HepG2 (cell line): ENCODE measurements around the gene ADGRL3. TPM values are rescaled to one million over a fixed set of nuclear protein-coding genes. Genes with fewer than 3 reads are reported as not detected.

Experiments used
- ATAC-seq: fragments of 200-7000 bp; cut with Tn5 transposase; 3 replicates; pipeline ENCODE4 v1.9.1; 2020; ENCODE audit warnings: mild to moderate bottlenecking, moderate library complexity
- BruUV-seq: library from RNA; stranded (reverse); fragments of 400-500 nt; replicated peaks from 2 replicates; lab custom pipeline; 2021; lab: Mats Ljungman, UMichigan
- CTCF ChIA-PET: fragments of 300-600 bp; formaldehyde crosslinking; extraction: SDS; loops from one replicate; lab custom pipeline; 2021; ENCODE audit warnings: low total read pairs, inconsistent platforms, low intra/inter-chr PET ratio; lab: Yijun Ruan, JAX
- POLR2A ChIA-PET: fragments of 350-600 bp; sonication (Branson Sonifier 250); formaldehyde crosslinking; loops from one replicate; lab custom pipeline; 2020; ENCODE audit warnings: antibody characterized with exemption, inconsistent platforms; lab: Yijun Ruan, JAX
- DNase-seq: peaks from one replicate; pipeline ENCODE4 v3.0.0-alpha.2; 2015; ENCODE audit warnings: low spot score
- FAIRE-seq: peaks from 3 replicates; lab custom pipeline; 2011; peaks lifted over from hg19 to GRCh38; lab: Jason Lieb, UNC
- H2AFZ ChIP-seq: one replicate; pipeline ENCODE4 v1.6.1; 2011; ENCODE audit warnings: low read length, inconsistent platforms
- H3K27ac ChIP-seq: fragments of 300-600 bp; 3 replicates; pipeline ENCODE4 v1.8.0; 2011; ENCODE audit warnings: mixed run types, mild to moderate bottlenecking, mixed read lengths, low read length, inconsistent platforms; ENCODE audit not compliant: insufficient read depth; ENCODE audit errors: extremely low read length
- H3K27me3 ChIP-seq, 2 experiments: fragments of 200-600 bp in 1 of 2; 2 replicates in 1 of 2; 3 replicates in 1 of 2; pipeline versions ENCODE4 v1.6.0 to v1.8.0; 2011; ENCODE audit warnings: low read length in 2 of 2, mild to moderate bottlenecking in 2 of 2, moderate library complexity in 2 of 2, inconsistent platforms in 1 of 2; ENCODE audit not compliant: insufficient read depth in 2 of 2, control insufficient read depth in 1 of 2
- H3K36me3 ChIP-seq, 2 experiments: fragments of 200-600 bp in 1 of 2; replicated peaks in 1 of 2; 2 replicates in 1 of 2; 3 replicates in 1 of 2; pipeline versions ENCODE4 v1.5.1 to v1.8.0; 2011; ENCODE audit warnings: low read length in 2 of 2, inconsistent platforms in 1 of 2; ENCODE audit not compliant: insufficient read depth in 2 of 2, control insufficient read depth in 1 of 2
- H3K4me1 ChIP-seq: 2 replicates; pipeline ENCODE4 v1.5.1; 2012; ENCODE audit warnings: low read length, inconsistent platforms; ENCODE audit not compliant: insufficient read depth
- H3K4me2 ChIP-seq: 2 replicates; pipeline ENCODE4 v1.6.0; 2011; ENCODE audit warnings: low read depth, low read length, inconsistent platforms
- H3K4me3 ChIP-seq, 3 experiments: fragments of 200-600 bp in 1 of 3; sonication (generic), shearing (Covaris generic) in 1 of 3; replicated peaks in 1 of 3; 2 replicates each; pipeline ENCODE4 v1.5.1; 2011 to 2016; ENCODE audit warnings: low read length in 3 of 3, inconsistent platforms in 2 of 3, low read depth in 2 of 3, mild to moderate bottlenecking in 2 of 3, control low read depth in 1 of 3, mixed read lengths in 1 of 3; ENCODE audit not compliant: insufficient read depth in 1 of 3
- H3K79me2 ChIP-seq: one replicate; pipeline ENCODE4 v1.6.1; 2011; ENCODE audit warnings: low read length, inconsistent platforms; ENCODE audit not compliant: insufficient read depth
- H3K9ac ChIP-seq: 2 replicates; pipeline ENCODE4 v1.6.0; 2011; ENCODE audit warnings: mild to moderate bottlenecking, low read depth, low read length, inconsistent platforms; ENCODE audit not compliant: insufficient read depth
- H3K9me3 ChIP-seq: 2 replicates; pipeline ENCODE4 v1.5.1; 2012; ENCODE audit warnings: mild to moderate bottlenecking, low read length
- H4K20me1 ChIP-seq: 2 replicates; pipeline ENCODE4 v1.6.0; 2011; ENCODE audit warnings: inconsistent platforms, mild to moderate bottlenecking, low read length, moderate library complexity; ENCODE audit not compliant: insufficient read depth
- ATF1 ChIP-seq: IDR thresholded peaks from 2 replicates; pipeline ENCODE4 v1.6.1; 2016; ENCODE audit warnings: mild to moderate bottlenecking, control low read depth
- RNF2 ChIP-seq: fragments of 450-650 bp; conservative IDR thresholded peaks from 2 replicates; pipeline ENCODE4 v1.6.1; 2016; ENCODE audit warnings: low read depth
- SP4 ChIP-seq: sonication (generic); formaldehyde crosslinking; IDR thresholded peaks from 2 replicates; pipeline ENCODE4 v1.8.1; 2023; ENCODE audit warnings: mild to moderate bottlenecking, missing genetic modification reagents
- TAF1 ChIP-seq: sonication (generic); formaldehyde crosslinking; IDR thresholded peaks from 2 replicates; pipeline ENCODE4 v1.4.0; 2020; ENCODE audit warnings: missing genetic modification reagents
- WGBS: methylation state at CpG from one replicate; pipeline ENCODE4 v1.1.6; 2017; ENCODE audit warnings: low lambda C conversion rate; 5-methylcytosine and 5-hydroxymethylcytosine counted together
- in situ Hi-C: cut with HindIII; loops from 2 replicates; pipeline ENCODE4 v1.10.0; 2017; ENCODE audit warnings: low pct_unique_long_range_greater_than_20kb; ENCODE audit not compliant: extremely low pct_ligation_motif_present
- intact Hi-C: fragments of 100-400 bp; cut with micrococcal nuclease; formaldehyde crosslinking; loops from one replicate; pipeline ENCODE4 v1.10.0; 2022; ENCODE audit not compliant: unreplicated experiment
- polyA plus RNA-seq, 8 experiments: library from polyadenylated mRNA; depleted of rRNA in 3 of 8; stranded (reverse) in 7 of 8; unstranded in 1 of 8; fragments of >200 nt; fragmentation: Illumina TruSeq in 4 of 8; extraction: Trizol in 4 of 8; gene quantifications; 2 replicates each; pipeline versions ENCODE4 v1.2.1 to v1.2.3, GENCODE V29; 2011 to 2016; ENCODE audit warnings: low read depth in 4 of 8, missing spikeins in 1 of 8, mixed read lengths in 1 of 8; ENCODE audit not compliant: insufficient read depth in 1 of 8
- total RNA-seq, 5 experiments: library from RNA; depleted of rRNA; stranded (reverse); fragments of >200 nt; fragmentation: Illumina TruSeq; extraction: Trizol; gene quantifications; 2 replicates each; pipeline ENCODE4 v1.2.3, GENCODE V29; 2016; ENCODE audit warnings: low read depth in 1 of 5
- TF ChIP-seq, protein P1 (sequence below): IDR thresholded peaks from 2 replicates; pipeline ENCODE4 v1.6.1; 2016; ENCODE audit warnings: missing compliant biosample characterization, missing genetic modification reagents, borderline replicate concordance

Gene ADGRL3
- total and polyA plus RNA-seq, 2 of the 13 experiments (the other 11 are each of a cell fraction or from before 2014, with no cell fraction given), result 0.04 to 0.05 TPM

DNA sequence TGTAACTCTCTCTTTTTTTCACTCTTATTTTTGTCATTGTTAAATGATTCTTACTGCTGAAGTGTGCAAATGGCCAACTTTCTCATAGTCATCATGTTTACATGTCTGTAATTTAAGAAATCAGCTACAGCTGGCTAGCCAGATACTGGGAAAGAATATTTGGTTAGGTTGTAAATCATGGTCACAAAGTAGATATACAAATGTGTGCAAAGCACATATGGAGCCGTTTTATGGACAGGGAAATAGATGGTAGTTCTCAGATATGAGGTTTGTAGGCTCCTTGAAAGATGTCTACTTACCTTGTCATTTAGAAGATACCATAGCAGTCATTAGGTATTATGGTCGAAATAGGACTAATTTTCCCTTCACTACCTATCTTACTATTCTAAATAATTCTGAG is 430.4 kb downstream of the ADGRL3 start:
- FAIRE-seq, result no peak
- H3K79me2 ChIP-seq, result no peaks in the 10 kb centered on the region
- H3K27me3 ChIP-seq, result no peaks in the 10 kb centered on the region
- H3K9ac ChIP-seq, result no peak overlapping the region
- TF ChIP-seq, protein P1, sequence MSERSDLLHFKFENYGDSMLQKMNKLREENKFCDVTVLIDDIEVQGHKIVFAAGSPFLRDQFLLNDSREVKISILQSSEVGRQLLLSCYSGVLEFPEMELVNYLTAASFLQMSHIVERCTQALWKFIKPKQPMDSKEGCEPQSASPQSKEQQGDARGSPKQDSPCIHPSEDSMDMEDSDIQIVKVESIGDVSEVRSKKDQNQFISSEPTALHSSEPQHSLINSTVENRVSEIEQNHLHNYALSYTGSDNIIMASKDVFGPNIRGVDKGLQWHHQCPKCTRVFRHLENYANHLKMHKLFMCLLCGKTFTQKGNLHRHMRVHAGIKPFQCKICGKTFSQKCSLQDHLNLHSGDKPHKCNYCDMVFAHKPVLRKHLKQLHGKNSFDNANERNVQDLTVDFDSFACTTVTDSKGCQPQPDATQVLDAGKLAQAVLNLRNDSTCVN (CRISPR knock-in tag), result no peak
- no TSS peak for BruUV-seq
- DNase-seq, result no peak
- no peak overlapping the region for H3K4me2 ChIP-seq
- H3K9me3 ChIP-seq, result no peaks in the 10 kb centered on the region
- in situ Hi-C loops, result no loop called here
- peaks cover 6% of the 10 kb centered on the region; the same call in 1 of the 2 replicates for H3K4me1 ChIP-seq
- H3K27ac ChIP-seq, result no peak overlapping the region
- intact Hi-C loops, result no loop called here
- no peak for ATAC-seq
- H4K20me1 ChIP-seq, result no peaks in the 10 kb centered on the region
- ChIA-PET CTCF (no interaction called here), POLR2A (no interaction called here)
- H2AFZ ChIP-seq, result no peak overlapping the region
- no peak overlapping the region for H3K4me3 ChIP-seq
- 2% methylated on average over 2 of the region's 2 CpGs for WGBS
- H3K36me3 ChIP-seq, result no peaks in the 10 kb centered on the region

DNA sequence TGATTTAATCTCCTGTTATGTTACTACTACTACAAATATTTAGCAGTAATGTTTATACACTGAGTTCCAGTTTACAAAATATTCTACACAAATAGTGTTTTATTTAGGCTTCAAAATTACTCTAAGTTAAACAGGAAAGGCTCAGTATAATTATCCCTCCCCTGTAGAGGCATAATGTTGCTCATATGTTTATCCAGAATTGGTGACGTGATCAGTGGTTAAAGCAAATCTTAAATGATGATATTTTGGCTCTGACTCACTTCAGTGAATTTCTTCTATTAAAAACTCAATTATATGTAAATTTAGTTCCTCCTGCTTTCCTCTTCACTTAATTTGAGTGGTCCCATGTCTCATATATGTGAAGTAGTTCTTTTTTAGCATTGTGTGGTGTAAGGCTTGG is 438.5 kb downstream of the ADGRL3 start:
- intact Hi-C loops, result no loop called here
- no peak overlapping the region for H2AFZ ChIP-seq
- no TSS peak for BruUV-seq
- CTCF ChIA-PET, result no interaction called here
- H3K27me3 ChIP-seq, result no peaks in the 10 kb centered on the region
- POLR2A ChIA-PET, result no interaction called here
- H3K4me1 ChIP-seq, result no peaks in the 10 kb centered on the region
- in situ Hi-C loops, result no loop called here
- no peak overlapping the region for H3K4me3 ChIP-seq
- H3K27ac ChIP-seq, result no peak overlapping the region
- H4K20me1 ChIP-seq, result no peaks in the 10 kb centered on the region
- no peaks in the 10 kb centered on the region for H3K79me2 ChIP-seq
- no peak for FAIRE-seq
- 30% methylated on average over 1 of the region's 1 CpG for WGBS
- H3K4me2 ChIP-seq, result no peak overlapping the region
- no peak for ATAC-seq
- no peak for DNase-seq
- H3K9me3 ChIP-seq, result no peaks in the 10 kb centered on the region
- H3K9ac ChIP-seq, result no peak overlapping the region
- no peak for TF ChIP-seq ATF1 (CRISPR knock-in tag)
- no peak for TF ChIP-seq RNF2
- no peak for TF ChIP-seq SP4 (CRISPR knock-in tag)
- no peak for TF ChIP-seq TAF1 (CRISPR knock-in tag)
- H3K36me3 ChIP-seq, result no peaks in the 10 kb centered on the region
